Fibroblast of lung (primary cell): ENCODE data around the gene SPDYA. TPM values are rescaled to one million over a fixed set of nuclear protein-coding genes. Genes with fewer than 3 reads are reported as not detected.

Experiments used
- DNase-seq, 2 donors: peaks; one replicate each; pipeline versions ENCODE4 v3.0.0 to v3.0.0-alpha.2; 2010; ENCODE audit warnings: low read depth in 2 of 2
- H2AFZ ChIP-seq: 2 replicates; pipeline ENCODE4 v1.5.1; 2012; ENCODE audit warnings: low read length, control low read depth, inconsistent platforms
- H3K27ac ChIP-seq: 2 replicates; pipeline ENCODE4 v1.5.1; 2011; ENCODE audit warnings: low read length, control low read depth; ENCODE audit not compliant: insufficient read depth
- H3K27me3 ChIP-seq: 2 replicates; pipeline ENCODE4 v1.5.1; 2011; ENCODE audit warnings: mild to moderate bottlenecking, low read length; ENCODE audit not compliant: control insufficient read depth, insufficient read depth
- H3K36me3 ChIP-seq: 2 replicates; pipeline ENCODE4 v1.5.1; 2011; ENCODE audit warnings: low read length; ENCODE audit not compliant: control insufficient read depth, insufficient read depth
- H3K4me1 ChIP-seq: 2 replicates; pipeline ENCODE4 v1.5.1; 2011; ENCODE audit warnings: low read length; ENCODE audit not compliant: control insufficient read depth, insufficient read depth; ENCODE audit errors: extremely low read depth
- H3K4me2 ChIP-seq: 2 replicates; pipeline ENCODE4 v1.5.1; 2011; ENCODE audit warnings: low read length, control low read depth; ENCODE audit not compliant: insufficient read depth; ENCODE audit errors: extremely low read depth
- H3K4me3 ChIP-seq, 4 experiments: fragments of 200-600 bp in 1 of 4; sonication (generic) in 1 of 4; replicated peaks in 1 of 4; 2 replicates each; pipeline ENCODE4 v1.5.1; 2011 to 2016; ENCODE audit warnings: low read length in 4 of 4, low read depth in 3 of 4, mild to moderate bottlenecking in 3 of 4, control low read depth in 2 of 4, inconsistent platforms in 1 of 4, mixed read lengths in 1 of 4; ENCODE audit not compliant: insufficient read depth in 1 of 4; ENCODE audit errors: control extremely low read depth in 1 of 4
- H3K79me2 ChIP-seq: 2 replicates; pipeline ENCODE4 v1.5.1; 2012; ENCODE audit warnings: mild to moderate bottlenecking, low read length, inconsistent platforms; ENCODE audit not compliant: control insufficient read depth, insufficient read depth
- H3K9ac ChIP-seq: 2 replicates; pipeline ENCODE4 v1.5.1; 2011; ENCODE audit warnings: mild to moderate bottlenecking, low read length, control low read depth; ENCODE audit not compliant: insufficient read depth
- H3K9me3 ChIP-seq: 2 replicates; pipeline ENCODE4 v1.5.1; 2012; ENCODE audit warnings: low read depth, low read length; ENCODE audit not compliant: control insufficient read depth, insufficient read depth
- H4K20me1 ChIP-seq: 2 replicates; pipeline ENCODE4 v1.5.1; 2011; ENCODE audit warnings: low read length; ENCODE audit not compliant: control insufficient read depth, insufficient read depth; ENCODE audit errors: extremely low read depth
- CTCF ChIP-seq, 2 donors: IDR thresholded peaks in 1 of 2; conservative IDR thresholded peaks in 1 of 2; 1 replicate in 1 of 2; 2 replicates in 1 of 2; pipeline ENCODE4 v1.5.1; 2011 to 2012; ENCODE audit warnings: low read length in 2 of 2, control low read depth in 1 of 2, inconsistent platforms in 1 of 2, low read depth in 1 of 2, mild to moderate bottlenecking in 1 of 2
- EZH2 ChIP-seq: IDR thresholded peaks from 2 replicates; pipeline ENCODE4 v1.5.1; 2012; ENCODE audit warnings: low read length, control low read depth, mild to moderate bottlenecking; ENCODE audit errors: missing control alignments
- polyA plus RNA-seq, 2 donors: library from polyadenylated mRNA; depleted of rRNA in 1 of 2; stranded (reverse) in 1 of 2; unstranded in 1 of 2; fragments of >200 nt; gene quantifications; 2 replicates each; pipeline ENCODE4 v1.2.1, GENCODE V29; 2011 to 2012; ENCODE audit warnings: missing spikeins in 1 of 2
- total RNA-seq: library from RNA; depleted of rRNA; stranded (reverse); fragments of >200 nt; gene quantifications from 2 replicates; pipeline ENCODE4 v1.2.1, GENCODE V29; 2014

The SPDYA gene
- total and polyA plus RNA-seq, 2 donors (not counting 1 experiment from before 2014, with no cell fraction given) = 0.09 to 0.83 TPM

GRCh38 chr2:28768952-28769351 is 41.7 kb upstream of the SPDYA start:
- H2AFZ ChIP-seq = no peak overlapping the region
- no peaks in the 10 kb centered on the region for H3K4me1 ChIP-seq
- no peaks in the 10 kb centered on the region for H3K9me3 ChIP-seq
- H3K36me3 ChIP-seq = no peaks in the 10 kb centered on the region
- H3K4me3 ChIP-seq = no peak overlapping the region
- peaks cover 8% of the 10 kb centered on the region for H4K20me1 ChIP-seq
- no peaks in the 10 kb centered on the region for H3K27me3 ChIP-seq
- H3K9ac ChIP-seq = no peak overlapping the region
- H3K79me2 ChIP-seq = peaks cover 96% of the 10 kb centered on the region
- no peak overlapping the region for H3K27ac ChIP-seq
- TF ChIP-seq EZH2 (no peak), CTCF (conservative IDR thresholded peaks at IDR 0.05 in 1 of 2, IDR thresholded peaks at IDR 0.05 in 1 of 2; ENCODE audit: low read depth in 1 of 2, low read length in 2 of 2) (no peak)
- no peak overlapping the region for H3K4me2 ChIP-seq
- DNase-seq = no peak

GRCh38 chr2:28772351-28772750 is 38.3 kb upstream of the SPDYA start:
- Histone ChIP-seq H3K9ac (no peak overlapping the region), H4K20me1 (peaks cover 2% of the 10 kb centered on the region), H3K27me3 (no peaks in the 10 kb centered on the region)

GRCh38 chr2:28776471-28776870 is 34.2 kb upstream of the SPDYA start:
- Histone ChIP-seq H3K9me3 (no peaks in the 10 kb centered on the region), H4K20me1 (no peaks in the 10 kb centered on the region), H3K4me1 (no peaks in the 10 kb centered on the region), H2AFZ (no peak overlapping the region), H3K79me2 (peaks cover 58% of the 10 kb centered on the region), H3K4me2 (no peak overlapping the region), H3K36me3 (peaks cover 7% of the 10 kb centered on the region), H3K27me3 (no peaks in the 10 kb centered on the region), H3K27ac (no peak overlapping the region), H3K4me3 (no peak overlapping the region), H3K9ac (no peak overlapping the region)
- TF ChIP-seq EZH2 = no peak
- TF ChIP-seq CTCF (conservative IDR thresholded peaks at IDR 0.05 in 1 of 2, IDR thresholded peaks at IDR 0.05 in 1 of 2; ENCODE audit: low read depth in 1 of 2, low read length in 2 of 2) = no peak
- DNase-seq = no peak

More at GRCh38 chr2:28772351-28772750, 38.3 kb upstream of the SPDYA start:
- no peak for DNase-seq
- no peaks in the 10 kb centered on the region for H3K9me3 ChIP-seq
- H2AFZ ChIP-seq = no peak overlapping the region
- H3K4me3 ChIP-seq = no peak overlapping the region
- no peak overlapping the region for H3K27ac ChIP-seq
- H3K79me2 ChIP-seq = peaks cover 91% of the 10 kb centered on the region
- no peaks in the 10 kb centered on the region for H3K36me3 ChIP-seq
- H3K4me1 ChIP-seq = no peaks in the 10 kb centered on the region
- no peak overlapping the region for H3K4me2 ChIP-seq
- no peak for TF ChIP-seq CTCF (conservative IDR thresholded peaks at IDR 0.05 in 1 of 2, IDR thresholded peaks at IDR 0.05 in 1 of 2; ENCODE audit: low read depth in 1 of 2, low read length in 2 of 2)
- no peak for TF ChIP-seq EZH2
